Cerebellar cortex (tissue), 1 donor: ENCODE results near the gene SERPINI1.

Experiments used
- DNase-seq: peaks from one replicate; pipeline ENCODE4 v3.0.0-alpha.2; 2015; ENCODE audit warnings: low spot score

SERPINI1 gene

DNA sequence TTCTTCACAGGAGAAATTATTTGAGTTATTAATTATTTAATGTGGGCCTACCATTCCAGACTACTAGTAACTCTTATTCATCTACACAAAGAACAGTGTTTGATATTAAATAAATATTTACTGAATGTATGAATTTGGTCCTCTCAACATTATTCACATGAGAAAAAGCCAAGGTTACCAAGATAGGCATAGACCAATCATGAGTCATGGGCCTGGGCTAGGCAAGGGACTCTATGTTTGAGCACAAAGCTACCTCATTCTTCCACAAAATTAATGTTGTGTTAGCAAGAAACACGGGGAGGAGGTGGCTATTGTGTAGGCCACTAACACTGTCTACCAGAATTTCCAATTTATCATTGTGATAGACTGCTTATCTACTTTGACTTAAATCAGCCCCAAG is 115.7 kb downstream of the SERPINI1 start:
- DNase-seq: no peak

DNA sequence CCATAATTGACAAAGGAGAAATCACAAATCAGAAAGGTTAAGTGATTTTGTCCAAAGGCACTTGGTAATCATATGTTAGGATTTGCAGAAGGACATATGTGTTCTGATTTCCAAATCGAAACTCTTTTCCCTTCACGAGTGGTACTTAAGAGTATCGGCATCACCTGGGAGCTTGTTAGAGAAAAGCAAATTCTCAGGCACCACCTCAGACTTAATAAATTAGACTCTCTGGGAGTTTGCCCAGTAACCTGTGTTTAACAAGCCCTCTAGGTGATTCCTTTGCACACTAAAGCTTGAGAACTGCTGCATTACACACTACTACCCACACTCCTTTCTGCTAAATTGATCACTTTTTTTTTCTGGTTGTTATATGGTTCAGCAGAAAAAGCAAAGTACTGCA is 116.2 kb downstream of the SERPINI1 start:
- DNase-seq: no peak

DNA sequence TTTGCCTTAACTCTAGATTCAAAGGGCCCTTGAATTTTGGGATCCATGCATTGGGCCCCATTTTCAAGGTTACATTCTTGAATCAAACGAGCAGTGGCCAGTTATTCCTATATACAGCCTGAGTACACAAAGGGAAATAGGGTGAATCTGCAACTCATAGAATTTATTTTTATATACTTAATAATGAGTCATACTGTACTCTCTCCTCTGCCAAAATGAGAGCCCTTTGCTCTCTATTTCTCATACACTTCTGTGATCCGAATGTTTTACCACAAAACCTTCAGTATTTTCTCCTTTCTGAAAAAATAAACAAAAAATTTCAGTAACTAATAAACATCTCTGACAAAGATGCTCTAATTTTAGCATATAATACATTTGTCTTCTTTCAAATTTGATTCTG is 116.7 kb downstream of the SERPINI1 start:
- DNase-seq: no peak

GRCh38 chr3:167854063-167854462 is 118.5 kb downstream of the SERPINI1 start:
- no peak for DNase-seq

- no peak for DNase-seq
Observed at GRCh38 chr3:167854846-167855245, 119.3 kb downstream of the SERPINI1 start.

- DNase-seq: no peak
Observed at GRCh38 chr3:167855306-167855705, 119.8 kb downstream of the SERPINI1 start.

DNA sequence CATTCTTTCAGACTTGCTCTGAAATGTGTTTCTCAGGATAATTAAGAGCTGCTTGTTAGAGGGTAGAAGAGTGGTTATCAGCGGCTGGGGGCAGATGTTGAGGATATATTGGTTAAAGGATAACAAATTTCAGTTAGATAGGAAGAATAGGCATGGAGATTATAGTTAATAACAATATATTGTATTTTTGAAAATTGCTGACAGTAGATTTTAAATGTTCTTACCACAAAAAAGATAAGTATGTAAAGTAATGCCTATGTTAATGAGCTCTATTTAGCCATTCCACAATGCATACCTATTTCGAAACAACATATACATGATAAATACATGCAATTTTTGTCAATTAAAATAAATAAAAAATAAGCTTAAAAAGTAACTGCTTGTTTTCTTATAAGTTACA is 123.3 kb downstream of the SERPINI1 start:
- DNase-seq: no peak

- no peak for DNase-seq
Observed at GRCh38 chr3:167859610-167860009, 124.1 kb downstream of the SERPINI1 start.

GRCh38 chr3:167861649-167862048 is 126.1 kb downstream of the SERPINI1 start:
- no peak for DNase-seq

DNA sequence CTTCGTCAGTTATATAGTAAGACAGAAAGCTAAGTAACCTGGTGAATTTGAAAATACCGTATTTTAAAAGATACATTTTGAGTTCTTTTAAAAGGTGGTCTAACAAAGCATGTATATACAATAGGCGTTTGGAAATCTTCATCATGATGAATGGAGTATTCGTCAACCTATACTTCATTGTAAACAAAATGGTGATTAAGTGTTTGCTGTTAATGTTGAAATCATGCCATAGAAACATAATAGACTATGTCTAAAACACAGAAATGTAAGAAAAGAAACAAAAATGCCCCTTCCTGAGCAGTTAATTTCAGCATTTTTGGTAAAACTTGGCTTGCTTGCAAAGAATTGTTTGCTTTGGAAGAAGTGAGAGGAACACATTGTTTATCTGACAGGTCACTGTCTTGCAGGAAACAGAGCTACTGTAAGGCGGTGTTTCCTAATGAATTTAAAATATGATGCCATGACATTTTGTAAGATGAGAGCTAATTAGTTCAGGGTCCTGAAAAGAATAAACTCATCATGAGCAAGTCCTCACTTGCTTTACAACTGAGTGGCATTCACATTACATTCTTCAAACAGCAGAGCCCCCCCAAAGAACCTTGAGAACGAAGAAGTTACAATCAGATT is 126.7 kb downstream of the SERPINI1 start:
- DNase-seq: no peak

DNA sequence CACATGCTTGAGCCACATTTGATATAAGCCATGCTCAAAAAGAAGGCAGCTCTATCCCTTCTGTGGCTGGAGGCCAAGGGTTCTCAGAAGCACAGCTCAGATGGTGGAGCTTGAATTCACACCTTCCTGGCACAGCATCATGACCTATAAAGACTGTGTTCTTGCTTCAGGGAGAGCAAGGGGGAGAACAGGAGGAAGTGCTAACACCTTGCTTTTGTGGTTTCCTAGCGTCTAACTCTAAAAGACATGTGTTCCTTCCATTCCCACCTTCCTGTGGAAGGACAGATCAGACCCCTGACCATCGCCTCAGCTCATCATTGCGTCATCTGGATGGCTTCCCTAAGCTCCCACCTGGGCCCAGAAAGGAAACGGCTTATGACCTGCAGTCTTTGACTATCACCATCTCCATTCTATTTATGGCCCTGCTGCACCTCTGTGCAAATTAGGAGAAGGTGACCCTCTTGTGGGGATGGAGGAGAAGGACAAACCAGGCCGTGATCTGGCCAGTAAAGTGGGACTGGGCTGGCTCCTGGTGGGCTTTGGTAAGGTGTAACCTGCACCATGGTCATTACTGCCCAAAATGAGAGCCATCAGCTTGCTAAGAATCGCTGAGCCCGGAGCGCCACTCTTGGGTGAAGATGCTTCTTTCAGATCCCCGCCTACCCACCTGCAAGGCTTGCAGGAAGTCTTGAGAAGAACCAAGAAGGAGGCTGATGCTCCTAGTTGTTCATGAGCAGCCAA is 128.5 kb downstream of the SERPINI1 start:
- DNase-seq: peak; percentile 5

DNA sequence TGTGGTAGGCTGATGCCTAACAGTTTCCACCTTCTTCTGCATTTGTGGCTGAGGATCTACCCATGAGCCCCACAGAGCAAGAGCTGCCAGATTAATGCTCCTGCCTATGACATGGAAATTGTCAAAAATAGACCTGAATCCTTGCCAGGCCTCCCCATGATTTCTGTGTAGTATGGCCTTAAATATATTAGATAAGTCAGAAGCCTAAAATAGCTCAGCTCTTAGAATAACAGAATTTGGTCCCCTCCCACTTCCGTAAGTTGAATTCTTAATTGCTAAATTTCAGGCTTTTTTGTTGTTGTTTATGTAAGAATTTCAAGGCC is 129.0 kb downstream of the SERPINI1 start:
- no peak for DNase-seq

GRCh38 chr3:167866331-167866730 is 130.8 kb downstream of the SERPINI1 start:
- DNase-seq: no peak

GRCh38 chr3:167867981-167868380 is 132.5 kb downstream of the SERPINI1 start:
- DNase-seq: no peak

GRCh38 chr3:167870181-167870580 is 134.7 kb downstream of the SERPINI1 start:
- DNase-seq: no peak

DNA sequence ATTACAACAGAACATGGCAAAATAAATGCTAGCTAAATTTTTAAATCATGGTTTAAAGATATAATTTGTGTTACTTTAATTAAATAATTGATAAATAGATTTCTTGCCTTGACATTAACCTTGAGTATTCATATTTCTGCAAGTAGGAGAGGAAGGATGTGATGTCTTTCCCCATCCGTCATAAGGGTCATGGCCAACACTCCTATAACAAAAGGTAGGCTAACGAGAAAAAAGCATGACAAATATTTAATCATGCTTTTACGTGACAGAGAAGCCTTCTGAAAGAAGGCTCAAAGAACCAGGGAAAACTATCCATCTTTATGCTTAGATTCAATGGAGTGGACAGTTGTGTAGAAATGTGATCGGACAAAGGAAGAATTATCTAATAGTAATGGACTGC is 135.2 kb downstream of the SERPINI1 start:
- no peak for DNase-seq

- no peak for DNase-seq
Observed at GRCh38 chr3:167872032-167872431, 136.5 kb downstream of the SERPINI1 start.

DNA sequence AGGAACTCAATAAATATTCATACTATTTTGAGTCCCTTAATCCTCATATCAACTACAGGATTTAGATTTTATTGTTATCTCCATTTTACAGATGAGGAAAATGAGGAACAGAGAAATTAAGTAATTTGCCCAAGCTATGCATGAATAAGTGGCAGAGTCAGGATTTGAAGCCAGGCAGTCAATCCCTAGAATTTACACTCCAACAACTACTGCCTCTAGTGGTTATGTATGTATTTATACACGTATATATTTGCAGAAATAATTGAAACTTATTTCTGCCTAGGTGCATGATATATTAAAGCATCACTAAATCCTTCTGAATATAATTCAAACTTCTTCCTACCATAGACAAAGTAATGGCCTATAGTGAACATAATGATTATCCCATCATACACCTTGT is 137.4 kb downstream of the SERPINI1 start:
- DNase-seq: no peak

DNA sequence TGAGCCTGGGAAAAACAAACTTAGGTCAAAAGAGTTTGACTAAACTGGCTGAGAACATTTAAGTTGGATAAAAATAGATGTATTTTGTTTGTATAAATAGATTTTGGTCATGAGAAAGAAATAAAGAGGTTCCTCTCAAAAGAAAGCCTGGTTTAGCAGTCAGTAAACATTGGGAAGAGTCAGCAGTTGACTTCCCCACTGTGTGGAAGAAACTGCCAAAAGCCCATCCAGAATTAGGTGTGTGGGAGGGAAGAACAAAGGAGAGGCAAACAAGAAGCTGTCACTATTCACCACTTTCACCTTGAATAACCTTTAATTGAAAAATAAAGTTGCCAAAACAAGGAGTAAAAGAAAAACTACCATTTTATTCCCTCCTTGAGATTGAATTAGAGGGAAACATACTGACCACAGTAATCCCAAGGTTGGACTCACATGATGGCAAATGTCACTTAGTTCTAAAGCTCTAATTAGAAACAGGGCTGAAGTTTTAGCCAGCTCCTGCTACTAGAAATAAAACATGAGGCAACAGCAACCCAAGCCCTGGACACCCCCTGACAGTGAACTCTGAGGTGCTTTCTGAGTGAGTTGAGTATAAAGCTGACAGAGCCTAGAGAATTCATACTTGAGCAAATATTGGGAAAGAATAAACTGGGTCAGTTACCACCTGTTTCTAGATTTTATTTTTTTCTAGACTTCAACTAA is 139.3 kb downstream of the SERPINI1 start:
- no peak for DNase-seq
